ENCODE measurements around the gene ADARB2.

GRCh38 chr10:1677307-1677939, 59.9 kb downstream of the ADARB2 start:
- TF ChIP-seq CTCF (IDR thresholded peaks at IDR 0.05; ENCODE audit: insufficient read depth, low read length) (no peak), POLR2AphosphoS5 (IDR thresholded peaks at IDR 0.05; ENCODE audit: low read depth) (no peak), GABPA (IDR thresholded peaks at IDR 0.05; ENCODE audit: low read depth) (no peak)
- TF ChIP-seq, protein P1, sequence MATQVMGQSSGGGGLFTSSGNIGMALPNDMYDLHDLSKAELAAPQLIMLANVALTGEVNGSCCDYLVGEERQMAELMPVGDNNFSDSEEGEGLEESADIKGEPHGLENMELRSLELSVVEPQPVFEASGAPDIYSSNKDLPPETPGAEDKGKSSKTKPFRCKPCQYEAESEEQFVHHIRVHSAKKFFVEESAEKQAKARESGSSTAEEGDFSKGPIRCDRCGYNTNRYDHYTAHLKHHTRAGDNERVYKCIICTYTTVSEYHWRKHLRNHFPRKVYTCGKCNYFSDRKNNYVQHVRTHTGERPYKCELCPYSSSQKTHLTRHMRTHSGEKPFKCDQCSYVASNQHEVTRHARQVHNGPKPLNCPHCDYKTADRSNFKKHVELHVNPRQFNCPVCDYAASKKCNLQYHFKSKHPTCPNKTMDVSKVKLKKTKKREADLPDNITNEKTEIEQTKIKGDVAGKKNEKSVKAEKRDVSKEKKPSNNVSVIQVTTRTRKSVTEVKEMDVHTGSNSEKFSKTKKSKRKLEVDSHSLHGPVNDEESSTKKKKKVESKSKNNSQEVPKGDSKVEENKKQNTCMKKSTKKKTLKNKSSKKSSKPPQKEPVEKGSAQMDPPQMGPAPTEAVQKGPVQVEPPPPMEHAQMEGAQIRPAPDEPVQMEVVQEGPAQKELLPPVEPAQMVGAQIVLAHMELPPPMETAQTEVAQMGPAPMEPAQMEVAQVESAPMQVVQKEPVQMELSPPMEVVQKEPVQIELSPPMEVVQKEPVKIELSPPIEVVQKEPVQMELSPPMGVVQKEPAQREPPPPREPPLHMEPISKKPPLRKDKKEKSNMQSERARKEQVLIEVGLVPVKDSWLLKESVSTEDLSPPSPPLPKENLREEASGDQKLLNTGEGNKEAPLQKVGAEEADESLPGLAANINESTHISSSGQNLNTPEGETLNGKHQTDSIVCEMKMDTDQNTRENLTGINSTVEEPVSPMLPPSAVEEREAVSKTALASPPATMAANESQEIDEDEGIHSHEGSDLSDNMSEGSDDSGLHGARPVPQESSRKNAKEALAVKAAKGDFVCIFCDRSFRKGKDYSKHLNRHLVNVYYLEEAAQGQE (IDR thresholded peaks at IDR 0.05; ENCODE audit: insufficient replicate concordance, low read depth) = no peak

Data from HL-60 (cell line).